Urinary bladder (tissue), 4 donors: ENCODE measurements around the gene NOX5. TPM values are rescaled to one million over a fixed set of nuclear protein-coding genes. Genes with fewer than 3 reads are reported as not detected.

ENCODE experiments used
- DNase-seq: peaks from one replicate; pipeline ENCODE4 v3.0.0-alpha.2; 2015; ENCODE audit errors: extremely low spot score
- H3K27ac ChIP-seq: one replicate; pipeline ENCODE4 v1.5.1; 2013; ENCODE audit warnings: low read depth, mild to moderate bottlenecking, moderate library complexity
- H3K36me3 ChIP-seq: one replicate; pipeline ENCODE4 v1.6.1; 2013; ENCODE audit warnings: mild to moderate bottlenecking, moderate library complexity; ENCODE audit not compliant: insufficient read depth
- H3K4me1 ChIP-seq: one replicate; pipeline ENCODE4 v1.6.1; 2013; ENCODE audit warnings: mild to moderate bottlenecking, moderate library complexity; ENCODE audit not compliant: insufficient read depth
- H3K4me3 ChIP-seq: one replicate; pipeline ENCODE4 v1.5.1; 2013; ENCODE audit warnings: low read depth, low read length
- WGBS: extraction: QIAGEN DNeasy Blood & Tissue Kit; methylation state at CpG from one replicate; pipeline ENCODE4 v1.1.7; 2013; 5-methylcytosine and 5-hydroxymethylcytosine counted together
- polyA plus RNA-seq: library from polyadenylated mRNA; stranded (reverse); fragments of 200-250 nt; gene quantifications from one replicate; pipeline ENCODE4 v1.2.3, GENCODE V29; 2013
- total RNA-seq: library from RNA; depleted of rRNA; stranded (reverse); fragments of >200 nt; gene quantifications from one replicate; pipeline ENCODE4 v1.2.3, GENCODE V29; 2014
- donor health status: healthy with polysubstance abuse.
- donor health status: healthy.

NOX5 gene
- total and polyA plus RNA-seq, 2 donors = 0.16 to 0.19 TPM

GRCh38 chr15:68997930-68998777, 16.3 kb upstream of the NOX5 start:
- Histone ChIP-seq H3K27ac (no peak overlapping the region), H3K4me3 (no peak overlapping the region), H3K4me1 (no peaks in the 10 kb centered on the region), H3K36me3 (no peaks in the 10 kb centered on the region)
- DNase-seq = no peak
- 91% methylated on average over 4 of the region's 4 CpGs for WGBS

DNA sequence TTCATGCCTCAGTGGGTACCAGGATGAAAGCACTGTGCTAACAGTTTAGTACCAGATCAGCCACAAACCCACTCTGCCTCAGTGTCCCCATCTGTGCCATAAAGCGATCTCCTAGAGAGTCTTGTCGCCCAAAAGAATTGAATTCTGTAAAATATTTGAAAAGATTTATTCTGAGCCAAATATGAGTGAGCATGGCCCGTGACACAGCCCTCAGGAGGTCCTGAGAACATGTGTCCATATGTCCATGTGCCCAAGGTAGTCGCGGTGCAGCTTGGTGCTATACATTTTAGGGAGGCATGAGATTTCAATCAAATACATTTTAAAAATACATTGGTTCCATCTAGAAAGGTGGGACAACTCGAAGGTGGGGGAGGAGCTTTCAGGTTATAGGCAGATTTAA, 15.4 kb upstream of the NOX5 start:
- WGBS = 96% methylated on average over 6 of the region's 6 CpGs
- Histone ChIP-seq H3K36me3 (no peaks in the 10 kb centered on the region), H3K27ac (no peak overlapping the region), H3K4me1 (no peaks in the 10 kb centered on the region), H3K4me3 (no peak overlapping the region)
- no peak for DNase-seq

GRCh38 chr15:69000091-69000490, 14.4 kb upstream of the NOX5 start:
- DNase-seq = no peak
- H3K27ac ChIP-seq = no peak overlapping the region
- no peaks in the 10 kb centered on the region for H3K4me1 ChIP-seq
- no peak overlapping the region for H3K4me3 ChIP-seq
- 36% methylated on average over 5 of the region's 5 CpGs for WGBS
- no peaks in the 10 kb centered on the region for H3K36me3 ChIP-seq

GRCh38 chr15:69000725-69001503, 13.6 kb upstream of the NOX5 start:
- Histone ChIP-seq H3K4me1 (no peaks in the 10 kb centered on the region), H3K27ac (no peak overlapping the region), H3K4me3 (no peak overlapping the region), H3K36me3 (no peaks in the 10 kb centered on the region)
- DNase-seq = no peak
- 54% methylated on average over 4 of the region's 4 CpGs for WGBS

DNA sequence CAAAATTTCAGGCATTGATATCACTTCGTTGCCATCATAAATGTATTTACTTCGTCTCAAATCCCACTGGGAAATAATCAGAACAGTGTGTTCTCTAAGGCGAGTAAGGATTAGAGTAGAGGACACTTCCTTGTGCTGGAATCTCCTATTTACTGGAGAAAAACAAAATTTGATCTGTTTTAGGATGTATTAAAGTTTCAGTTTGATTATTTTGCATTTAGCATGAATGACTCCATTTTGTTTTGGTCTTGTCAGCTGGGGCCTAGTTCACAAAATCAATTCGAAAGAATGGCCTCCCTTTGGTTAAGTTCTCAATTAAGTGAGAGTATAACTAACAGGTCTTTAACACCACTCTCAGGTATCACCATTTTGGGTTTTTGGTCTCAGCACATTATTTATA, 11.7 kb upstream of the NOX5 start:
- 92% methylated on average over 4 of the region's 4 CpGs for WGBS
- Histone ChIP-seq H3K36me3 (no peaks in the 10 kb centered on the region), H3K27ac (no peak overlapping the region), H3K4me3 (no peak overlapping the region), H3K4me1 (no peaks in the 10 kb centered on the region)
- no peak for DNase-seq

DNA sequence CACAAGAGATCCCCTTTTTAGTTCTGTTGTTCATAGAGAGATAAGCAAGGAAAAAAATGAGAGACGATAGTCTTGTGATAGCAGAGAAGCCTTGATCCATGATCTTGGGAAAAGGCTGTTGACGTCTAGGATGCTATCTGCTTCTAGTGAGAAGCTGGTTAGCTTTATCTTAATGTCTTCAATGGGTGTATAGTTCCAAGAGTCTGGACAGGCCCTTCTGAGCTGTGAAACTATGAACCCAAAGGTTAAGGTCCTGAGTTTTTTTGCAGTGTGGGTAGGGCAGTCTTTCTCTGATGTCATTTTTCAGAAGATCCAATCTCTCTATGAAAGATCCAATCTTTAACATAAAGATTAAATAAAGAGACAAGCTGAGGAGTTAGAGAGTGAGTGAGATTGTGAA, 10.5 kb upstream of the NOX5 start:
- Histone ChIP-seq H3K27ac (no peak overlapping the region), H3K4me3 (no peak overlapping the region), H3K36me3 (no peaks in the 10 kb centered on the region), H3K4me1 (no peaks in the 10 kb centered on the region)
- 86% methylated on average over 2 of the region's 2 CpGs for WGBS
- DNase-seq = no peak

DNA sequence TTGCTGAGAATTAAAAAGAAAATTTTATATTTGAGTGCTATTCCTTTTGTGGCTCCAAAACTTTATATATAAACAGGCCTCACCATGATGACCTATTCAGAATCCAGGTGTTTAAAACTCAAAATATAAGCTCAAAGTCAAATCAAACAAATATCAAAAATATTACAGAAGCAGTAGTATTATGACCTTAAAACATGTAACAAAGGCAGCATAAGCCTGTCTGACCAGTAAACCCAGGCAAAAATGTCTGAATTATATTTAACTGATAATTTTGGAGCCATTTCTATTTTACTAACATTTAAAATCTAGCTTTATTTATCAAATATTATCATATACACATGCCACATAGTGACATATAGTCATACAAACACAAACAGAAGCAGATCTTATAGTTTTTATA, 6.4 kb upstream of the NOX5 start:
- Histone ChIP-seq H3K4me3 (no peak overlapping the region), H3K36me3 (no peaks in the 10 kb centered on the region), H3K27ac (no peak overlapping the region), H3K4me1 (no peaks in the 10 kb centered on the region)
- no peak for DNase-seq

DNA sequence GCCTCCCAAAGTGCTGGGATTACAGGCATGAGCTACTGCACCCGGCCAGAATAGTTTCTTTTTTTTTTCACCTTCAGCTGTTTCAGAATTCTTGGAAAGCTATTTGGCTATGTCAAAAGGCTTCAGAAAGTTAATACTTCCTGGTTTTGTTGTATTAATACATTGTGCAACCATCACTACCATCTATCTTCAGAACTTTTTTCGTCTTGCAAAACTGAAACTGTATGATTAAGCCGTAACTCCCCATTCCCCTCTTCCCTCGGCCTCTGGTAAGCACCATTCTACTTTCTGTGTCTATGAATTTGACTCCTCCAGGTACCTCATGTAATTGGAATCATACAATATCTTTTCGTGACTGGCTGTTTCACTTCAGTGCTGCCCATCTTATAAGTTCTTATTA, 5.2 kb upstream of the NOX5 start:
- DNase-seq = no peak
- Histone ChIP-seq H3K36me3 (no peaks in the 10 kb centered on the region), H3K4me3 (no peak overlapping the region), H3K27ac (no peak overlapping the region), H3K4me1 (no peaks in the 10 kb centered on the region)
- 83% methylated on average over 5 of the region's 5 CpGs for WGBS

GRCh38 chr15:69011641-69012040, 2.9 kb upstream of the NOX5 start:
- no peak for DNase-seq
- 88% methylated on average over 3 of the region's 3 CpGs for WGBS
- no peak overlapping the region for H3K4me3 ChIP-seq
- H3K36me3 ChIP-seq = no peaks in the 10 kb centered on the region
- no peaks in the 10 kb centered on the region for H3K4me1 ChIP-seq
- no peak overlapping the region for H3K27ac ChIP-seq

- no peaks in the 10 kb centered on the region for H3K36me3 ChIP-seq
- H3K4me3 ChIP-seq = no peak overlapping the region
- H3K27ac ChIP-seq = no peak overlapping the region
- no peaks in the 10 kb centered on the region for H3K4me1 ChIP-seq
- DNase-seq = no peak
- WGBS = 81% methylated on average over 5 of the region's 5 CpGs
Measured at GRCh38 chr15:69012761-69013364, 1.6 kb upstream of the NOX5 start.

- WGBS = 88% methylated on average over 4 of the region's 4 CpGs
- no peaks in the 10 kb centered on the region for H3K36me3 ChIP-seq
- no peak overlapping the region for H3K27ac ChIP-seq
- no peaks in the 10 kb centered on the region for H3K4me1 ChIP-seq
- H3K4me3 ChIP-seq = no peak overlapping the region
- DNase-seq = no peak
Measured at GRCh38 chr15:69013726-69014406, 629 bp upstream of the NOX5 start.

- WGBS = 80% methylated on average over 7 of the region's 7 CpGs
- Histone ChIP-seq H3K4me1 (no peaks in the 10 kb centered on the region), H3K27ac (no peak overlapping the region), H3K4me3 (no peak overlapping the region), H3K36me3 (no peaks in the 10 kb centered on the region)
- no peak for DNase-seq
Measured at GRCh38 chr15:69015591-69015990, 1.1 kb downstream of the NOX5 start.

- no peak overlapping the region for H3K27ac ChIP-seq
- H3K4me3 ChIP-seq = no peak overlapping the region
- WGBS = 93% methylated on average over 5 of the region's 5 CpGs
- H3K4me1 ChIP-seq = no peaks in the 10 kb centered on the region
- H3K36me3 ChIP-seq = no peaks in the 10 kb centered on the region
- no peak for DNase-seq
Measured at GRCh38 chr15:69016021-69016595, 1.6 kb downstream of the NOX5 start.
